GM23248 (cell line): ENCODE results near the gene VWA1. TPM values are rescaled to one million over a fixed set of nuclear protein-coding genes. Genes with fewer than 3 reads are reported as not detected.
A peak's percentile ranks its signal among the peaks of the same experiment; 100 is the strongest.

Experiments
- DNase-seq: peaks from one replicate; pipeline ENCODE4 v3.0.0-alpha.2; 2015
- H2AFZ ChIP-seq: fragments of 200-600 bp; sonication (generic); 2 replicates; pipeline ENCODE4 v1.6.1; 2016; ENCODE audit warnings: antibody characterized with exemption
- H3F3A ChIP-seq: fragments of 200-600 bp; sonication (generic); 2 replicates; pipeline ENCODE4 v1.6.1; 2016; ENCODE audit warnings: mild to moderate bottlenecking, antibody characterized with exemption, mixed run types; ENCODE audit not compliant: insufficient read depth
- H3K27ac ChIP-seq: fragments of 200-600 bp; sonication (generic); 2 replicates; pipeline ENCODE4 v1.5.1; 2016; ENCODE audit warnings: mild to moderate bottlenecking
- H3K27me3 ChIP-seq: fragments of 200-600 bp; sonication (generic); replicated peaks from 2 replicates; pipeline ENCODE4 v1.6.1; 2016; ENCODE audit warnings: mild to moderate bottlenecking; ENCODE audit not compliant: insufficient read depth
- H3K36me3 ChIP-seq: fragments of 200-600 bp; sonication (generic); 2 replicates; pipeline ENCODE4 v1.6.1; 2016; ENCODE audit warnings: low read depth, mild to moderate bottlenecking
- H3K4me1 ChIP-seq: fragments of 200-600 bp; sonication (generic); 2 replicates; pipeline ENCODE4 v1.6.1; 2016; ENCODE audit warnings: mild to moderate bottlenecking; ENCODE audit not compliant: insufficient read depth
- H3K4me2 ChIP-seq: fragments of 200-600 bp; sonication (generic); one replicate; pipeline ENCODE4 v1.6.1; 2016; ENCODE audit warnings: mild to moderate bottlenecking; ENCODE audit not compliant: unreplicated experiment
- H3K4me3 ChIP-seq: fragments of 200-600 bp; sonication (generic); 2 replicates; pipeline ENCODE4 v1.5.1; 2016; ENCODE audit warnings: mild to moderate bottlenecking
- H3K79me2 ChIP-seq: fragments of 200-600 bp; sonication (generic); 2 replicates; pipeline ENCODE4 v1.6.1; 2016; ENCODE audit warnings: mild to moderate bottlenecking; ENCODE audit not compliant: insufficient read depth
- H3K9ac ChIP-seq: fragments of 200-600 bp; sonication (generic); 2 replicates; pipeline ENCODE4 v1.6.1; 2016; ENCODE audit warnings: mild to moderate bottlenecking
- H3K9me2 ChIP-seq: fragments of 200-600 bp; sonication (generic); 2 replicates; pipeline ENCODE4 v1.6.1; 2016; ENCODE audit warnings: mixed run types, mild to moderate bottlenecking, moderate library complexity; ENCODE audit not compliant: insufficient read depth
- H3K9me3 ChIP-seq: fragments of 200-600 bp; sonication (generic); one replicate; pipeline ENCODE4 v1.6.1; 2017; ENCODE audit warnings: low read depth
- H4K20me1 ChIP-seq: fragments of 200-600 bp; sonication (generic); 2 replicates; pipeline ENCODE4 v1.6.0; 2016; ENCODE audit not compliant: insufficient read depth
- EZH2 ChIP-seq: fragments of 200-600 bp; sonication (generic); IDR thresholded peaks from 2 replicates; pipeline ENCODE4 v1.6.1; 2018; ENCODE audit warnings: antibody characterized with exemption, mild to moderate bottlenecking; ENCODE audit not compliant: insufficient read depth, poor library complexity, severe bottlenecking
- EZH2phosphoT487 ChIP-seq: fragments of 200-600 bp; sonication (generic); IDR thresholded peaks from 2 replicates; pipeline ENCODE4 v1.6.1; 2018; ENCODE audit warnings: antibody characterized with exemption, moderate library complexity, mild to moderate bottlenecking, low read depth; ENCODE audit not compliant: insufficient read depth
- WGBS, 2 experiments: methylation state at CpG; one replicate each; pipeline ENCODE4 v1.1.6; 2015 to 2017; ENCODE audit warnings: low lambda C conversion rate in 2 of 2, low coverage in 1 of 2; ENCODE audit errors: missing lambda C conversion rate in 2 of 2; 5-methylcytosine and 5-hydroxymethylcytosine counted together
- in situ Hi-C: fragments of 300-500 bp; cut with MboI; formaldehyde crosslinking; loops from 2 replicates; pipeline ENCODE4 v1.15.0; 2020
- polyA plus RNA-seq: library from polyadenylated mRNA; unstranded; fragments of >200 nt; fragmentation: Nextera tagmentation; extraction: Ambion mirVana; gene quantifications from 2 replicates; pipeline ENCODE4 v1.2.1, GENCODE V29; 2016
- total RNA-seq: library from RNA; depleted of rRNA; stranded (reverse); fragments of >200 nt; shearing (Covaris generic); gene quantifications from 2 replicates; pipeline ENCODE4 v1.2.3, GENCODE V29; 2014

VWA1 gene
- total and polyA plus RNA-seq, 2 experiments from 2014 or later, result 1.3 to 1.4 TPM

DNA sequence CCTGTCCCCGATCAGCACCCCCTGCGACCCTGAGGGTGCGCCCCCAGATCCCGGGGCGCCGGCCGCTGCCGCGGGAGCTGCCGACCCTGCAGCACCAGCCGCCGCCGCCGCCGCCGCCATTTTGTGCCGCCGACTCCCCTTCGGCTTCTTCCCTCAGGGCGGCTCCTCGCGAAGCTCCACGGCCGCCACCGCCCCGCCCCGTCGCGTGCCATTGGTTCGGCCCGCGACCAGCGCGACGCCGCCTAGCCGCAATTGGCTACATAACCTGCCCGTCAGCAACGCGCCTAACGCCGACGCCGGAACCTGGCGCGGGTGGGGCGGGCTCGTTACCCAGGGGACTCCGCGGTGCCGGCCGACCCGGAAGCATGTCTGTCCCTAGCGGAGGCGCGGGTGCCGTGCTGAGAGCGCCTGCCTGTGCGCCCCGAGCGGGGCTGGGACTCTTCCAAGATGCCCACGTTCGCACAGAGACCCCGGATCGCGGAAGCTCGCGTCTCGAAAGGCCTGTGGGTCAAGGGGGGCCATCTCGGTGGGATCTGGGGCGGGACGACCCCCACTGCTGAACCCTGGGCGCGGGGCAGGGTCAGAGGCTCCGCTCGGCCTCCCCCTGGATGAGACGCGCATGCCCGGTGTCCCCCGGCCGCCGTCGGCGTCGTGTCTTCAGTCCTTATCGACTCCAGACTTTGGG, 36.2 kb upstream of the VWA1 start, which contains the start of gene CCNL2:
Gene CCNL2, minus strand, starts transcription at position 149 of the 685 bp plus-strand sequence. Its CDS starts 29 bp downstream, at position 120.
- H4K20me1 ChIP-seq, result no peaks in the 10 kb centered on the region
- peaks cover 21% of the 10 kb centered on the region; the same call in 1 of the 2 replicates for H3K36me3 ChIP-seq
- in situ Hi-C loops, result no loop called here

DNA sequence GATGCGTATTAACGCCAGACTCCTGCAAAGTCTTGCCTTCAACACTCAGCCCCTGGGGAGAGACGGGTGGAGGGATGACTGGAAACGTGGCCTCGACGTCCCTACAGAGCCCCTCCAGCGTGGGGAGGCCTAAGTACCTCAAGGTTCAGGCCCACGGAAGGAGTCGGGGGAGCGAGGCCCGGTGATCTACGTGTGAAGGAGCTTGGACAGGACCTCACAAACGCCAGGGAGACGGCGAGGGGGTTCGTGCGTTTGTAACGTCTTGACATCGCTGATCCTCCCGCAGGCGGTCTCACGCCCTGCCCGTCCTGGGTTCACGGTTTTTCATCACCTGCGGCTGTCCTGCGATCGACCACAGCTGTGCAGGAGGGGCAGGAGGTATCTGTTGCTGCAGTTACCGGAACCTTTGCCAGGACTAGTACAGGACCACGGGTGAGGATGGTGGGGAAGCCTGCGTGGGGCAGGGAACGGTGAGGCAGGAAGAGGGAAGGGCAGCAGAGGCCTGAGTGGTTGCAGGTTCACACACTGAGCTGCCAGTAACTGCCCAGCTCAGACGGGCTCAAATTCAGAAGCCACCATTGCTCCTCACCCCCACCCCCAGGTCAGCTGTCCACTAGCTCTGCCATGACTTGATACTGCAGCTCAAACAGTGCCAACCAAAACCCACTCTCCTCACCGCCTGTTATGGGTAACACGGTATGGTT, 35.5 kb upstream of the VWA1 start:
- Histone ChIP-seq H3K4me2 (peak overlapping the region; percentile 78), H4K20me1 (no peaks in the 10 kb centered on the region), H3K27ac (peak overlapping the region; percentile 58), H3K4me3 (peak overlapping the region; percentile 80), H3K9me3 (no peaks in the 10 kb centered on the region), H2AFZ (peak overlapping the region; percentile 33), H3K36me3 (peaks cover 22% of the 10 kb centered on the region; the same call in 1 of the 2 replicates), H3K27me3 (no peaks in the 10 kb centered on the region), H3K9me2 (no peaks in the 10 kb centered on the region), H3K4me1 (peaks cover 11% of the 10 kb centered on the region), H3F3A (peaks cover 33% of the 10 kb centered on the region), H3K9ac (peak overlapping the region; percentile 95), H3K79me2 (peaks cover 97% of the 10 kb centered on the region)
- peak; percentile 60 for DNase-seq
- 6 to 8% methylated on average over 33 to 34 of the region's 34 CpGs for WGBS, 2 experiments
- TF ChIP-seq EZH2phosphoT487 (no peak), EZH2 (no peak)
- in situ Hi-C loops, result no loop called here

More for the DNA sequence above, 36.2 kb upstream of the VWA1 start, which contains the start of gene CCNL2:
- DNase-seq, result peak; percentile 99
- H3K27ac ChIP-seq, result peak within 1 kb of the TSS; percentile 75
- WGBS, 2 experiments, result 1% methylated on average over 53 to 63 of the region's 86 CpGs
- peak within 1 kb of the TSS; percentile 63 for H2AFZ ChIP-seq
- H3K27me3 ChIP-seq, result no peaks in the 10 kb centered on the region
- H3K4me2 ChIP-seq, result peak within 1 kb of the TSS; percentile 94
- no peaks in the 10 kb centered on the region for H3K9me3 ChIP-seq
- peaks cover 97% of the 10 kb centered on the region for H3K79me2 ChIP-seq
- peaks cover 32% of the 10 kb centered on the region for H3F3A ChIP-seq
- TF ChIP-seq EZH2 (no peak), EZH2phosphoT487 (no peak)
- peak within 1 kb of the TSS; percentile 80 for H3K4me3 ChIP-seq
- peak within 1 kb of the TSS; percentile 95 for H3K9ac ChIP-seq
- H3K4me1 ChIP-seq, result peaks cover 11% of the 10 kb centered on the region
- no peaks in the 10 kb centered on the region for H3K9me2 ChIP-seq

- H3K9ac ChIP-seq, result peak overlapping the region; percentile 95
- peaks cover 16% of the 10 kb centered on the region; the same call in 1 of the 2 replicates for H3K36me3 ChIP-seq
- H3K79me2 ChIP-seq, result peaks cover 97% of the 10 kb centered on the region
- peak overlapping the region; percentile 78 for H3K4me2 ChIP-seq
- H3K9me2 ChIP-seq, result no peaks in the 10 kb centered on the region
- H4K20me1 ChIP-seq, result no peaks in the 10 kb centered on the region
- peaks cover 37% of the 10 kb centered on the region for H3F3A ChIP-seq
- peak overlapping the region; percentile 58 for H3K27ac ChIP-seq
- H3K4me1 ChIP-seq, result peaks cover 15% of the 10 kb centered on the region
- no peaks in the 10 kb centered on the region for H3K9me3 ChIP-seq
- H3K27me3 ChIP-seq, result no peaks in the 10 kb centered on the region
- no peak overlapping the region for H2AFZ ChIP-seq
- WGBS, 2 experiments, result 77 to 84% methylated on average over 22 of the region's 22 CpGs
- TF ChIP-seq EZH2 (no peak), EZH2phosphoT487 (no peak)
- H3K4me3 ChIP-seq, result peak overlapping the region; percentile 80
- DNase-seq, result no peak
- in situ Hi-C loops, result no loop called here
These were observed 34.7 kb upstream of the VWA1 start for GRCh38 chr1:1400576-1401456.
